Activated CD8-positive, alpha-beta T cell treated with anti-CD3 and anti-CD28 coated beads for 36 hours (primary cell): ENCODE results near the gene PLA2G4F. TPM values are rescaled to one million over a fixed set of nuclear protein-coding genes. Genes with fewer than 3 reads are reported as not detected.

Experiments
- ATAC-seq: fragments of 200-7000 bp; cut with Tn5 transposase; one replicate; pipeline ENCODE4 v1.10.0; 2021; ENCODE audit warnings: mild to moderate bottlenecking, moderate library complexity
- CTCF ChIA-PET: fragments of 350-600 bp; sonication (Branson Sonifier 250); formaldehyde crosslinking; loops from one replicate; lab custom pipeline; 2021; ENCODE audit warnings: antibody characterized with exemption; lab: Charles Lee
- POLR2A ChIA-PET: fragments of 350-600 bp; sonication (Branson Sonifier 250); formaldehyde crosslinking; loops from one replicate; lab custom pipeline; 2021; ENCODE audit warnings: antibody characterized with exemption; lab: Charles Lee
- DNase-seq: peaks from one replicate; pipeline ENCODE4 v3.0.0-alpha.2; 2020
- H3K27ac Mint-ChIP-seq: one replicate; pipeline ENCODE4 v1.8.0; 2021; ENCODE audit warnings: mild to moderate bottlenecking, mixed read lengths
- H3K27me3 Mint-ChIP-seq: one replicate; pipeline ENCODE4 v1.8.0; 2021; ENCODE audit warnings: mixed read lengths
- H3K36me3 Mint-ChIP-seq: one replicate; pipeline ENCODE4 v1.8.0; 2021; ENCODE audit warnings: low read depth, mixed read lengths
- H3K4me1 Mint-ChIP-seq: one replicate; pipeline ENCODE4 v1.8.0; 2021; ENCODE audit warnings: low read depth, mixed read lengths
- H3K4me3 Mint-ChIP-seq: one replicate; pipeline ENCODE4 v1.8.0; 2021; ENCODE audit warnings: mild to moderate bottlenecking, moderate library complexity, mixed read lengths
- H3K9me3 Mint-ChIP-seq: one replicate; pipeline ENCODE4 v1.8.0; 2021; ENCODE audit warnings: mixed read lengths
- intact Hi-C: fragments of 100-400 bp; cut with micrococcal nuclease; formaldehyde crosslinking; loops from one replicate; pipeline ENCODE4 v1.10.0; 2022
- total RNA-seq, 2 experiments: library from RNA; stranded (reverse); gene quantifications; one replicate each; pipeline ENCODE4 v1.2.3, GENCODE V29; 2021
- TF ChIP-seq, protein P1 (sequence below): fragments of 200-600 bp; IDR thresholded peaks from one replicate; pipeline ENCODE4 v1.8.0; 2022; ENCODE audit warnings: antibody characterized with exemption, mild to moderate bottlenecking

The PLA2G4F gene
- total RNA-seq, 2 experiments from 2014 or later = not detected

DNA sequence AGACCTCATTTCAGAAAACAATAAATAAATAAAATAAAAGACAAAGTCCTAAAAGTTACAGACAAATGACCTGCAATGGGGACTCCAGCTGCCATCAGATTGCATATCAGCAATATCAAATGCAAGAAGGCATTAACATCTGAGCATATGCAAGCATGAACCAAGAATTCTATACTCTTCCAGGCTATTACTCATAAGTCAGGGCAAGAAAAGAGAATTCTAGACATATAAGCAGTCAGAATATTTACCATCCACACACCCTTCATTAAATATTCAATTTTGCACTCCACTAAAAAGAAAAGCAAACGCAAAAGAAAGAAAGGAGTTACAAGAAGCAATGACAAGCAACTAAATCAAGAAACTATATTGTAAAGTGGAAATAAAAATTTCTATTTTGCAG, 21.1 kb downstream of the PLA2G4F start:
- Mint-ChIP-seq H3K4me3 (no peak overlapping the region), H3K27ac (no peak overlapping the region), H3K36me3 (no peaks in the 10 kb centered on the region), H3K4me1 (no peaks in the 10 kb centered on the region), H3K9me3 (no peaks in the 10 kb centered on the region), H3K27me3 (no peaks in the 10 kb centered on the region)
- no peak for DNase-seq
- POLR2A ChIA-PET = no interaction called here
- intact Hi-C loops = loop anchor here (10.0 kb wide), 2 partner anchors 71 to 141 kb away; no protein-coding TSS in a partner anchor
- CTCF ChIA-PET = interaction anchor here (1.2 to 2.9 kb wide), 5 partner anchors 10 to 145 kb away, joined by 3 to 20 read pairs (median 8); no protein-coding TSS in a partner anchor
- no peak for ATAC-seq
- TF ChIP-seq, protein P1, sequence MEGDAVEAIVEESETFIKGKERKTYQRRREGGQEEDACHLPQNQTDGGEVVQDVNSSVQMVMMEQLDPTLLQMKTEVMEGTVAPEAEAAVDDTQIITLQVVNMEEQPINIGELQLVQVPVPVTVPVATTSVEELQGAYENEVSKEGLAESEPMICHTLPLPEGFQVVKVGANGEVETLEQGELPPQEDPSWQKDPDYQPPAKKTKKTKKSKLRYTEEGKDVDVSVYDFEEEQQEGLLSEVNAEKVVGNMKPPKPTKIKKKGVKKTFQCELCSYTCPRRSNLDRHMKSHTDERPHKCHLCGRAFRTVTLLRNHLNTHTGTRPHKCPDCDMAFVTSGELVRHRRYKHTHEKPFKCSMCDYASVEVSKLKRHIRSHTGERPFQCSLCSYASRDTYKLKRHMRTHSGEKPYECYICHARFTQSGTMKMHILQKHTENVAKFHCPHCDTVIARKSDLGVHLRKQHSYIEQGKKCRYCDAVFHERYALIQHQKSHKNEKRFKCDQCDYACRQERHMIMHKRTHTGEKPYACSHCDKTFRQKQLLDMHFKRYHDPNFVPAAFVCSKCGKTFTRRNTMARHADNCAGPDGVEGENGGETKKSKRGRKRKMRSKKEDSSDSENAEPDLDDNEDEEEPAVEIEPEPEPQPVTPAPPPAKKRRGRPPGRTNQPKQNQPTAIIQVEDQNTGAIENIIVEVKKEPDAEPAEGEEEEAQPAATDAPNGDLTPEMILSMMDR = no peak

GRCh38 chr15:42134617-42135245, 21.7 kb downstream of the PLA2G4F start:
- no peak for ATAC-seq
- intact Hi-C loops = loop anchor here (10.0 kb wide), 2 partner anchors 70 to 140 kb away; no protein-coding TSS in a partner anchor
- no peak overlapping the region for H3K27ac Mint-ChIP-seq
- H3K36me3 Mint-ChIP-seq = no peaks in the 10 kb centered on the region
- H3K4me3 Mint-ChIP-seq = no peak overlapping the region
- CTCF ChIA-PET = interaction anchor here (0.8 to 2.9 kb wide), 10 partner anchors 10 to 145 kb away, joined by 3 to 20 read pairs (median 4); no protein-coding TSS in a partner anchor
- DNase-seq = no peak
- TF ChIP-seq, protein P1 = no peak
- POLR2A ChIA-PET = interaction anchor here (0.6 to 0.7 kb wide), 2 partner anchors 383 to 763 kb away, joined by 3 to 4 read pairs; no protein-coding TSS in a partner anchor
- H3K27me3 Mint-ChIP-seq = no peaks in the 10 kb centered on the region
- no peaks in the 10 kb centered on the region for H3K4me1 Mint-ChIP-seq
- no peaks in the 10 kb centered on the region for H3K9me3 Mint-ChIP-seq

DNA sequence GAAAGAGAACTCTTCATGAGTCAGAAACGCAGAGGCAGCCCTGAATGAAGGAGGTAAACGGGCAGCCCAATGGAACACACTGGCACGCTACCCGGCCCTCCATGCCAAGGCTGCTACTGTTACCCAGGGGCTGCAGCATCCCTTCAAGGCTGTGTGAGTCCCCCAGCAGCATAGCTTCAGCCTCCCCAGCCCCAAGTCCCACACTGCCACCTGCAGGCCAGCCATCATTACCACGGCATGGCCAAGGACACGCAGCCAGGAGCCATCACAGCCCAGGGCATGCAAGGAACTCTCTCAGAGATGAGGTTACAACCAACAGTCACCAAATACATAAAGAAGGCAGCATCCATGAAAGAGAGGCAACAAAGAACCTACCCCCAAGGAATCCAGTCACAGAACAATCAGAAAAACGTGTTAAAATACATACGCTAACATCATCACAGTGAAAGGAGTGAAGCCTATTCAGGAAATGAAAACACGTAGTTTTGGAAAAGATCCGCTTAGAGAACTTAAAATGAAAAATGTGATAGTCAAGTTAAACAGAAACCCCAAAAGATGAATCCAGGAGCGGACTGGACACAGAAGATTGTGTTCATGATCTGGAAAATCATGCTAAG, 22.4 kb downstream of the PLA2G4F start:
- no peaks in the 10 kb centered on the region for H3K4me1 Mint-ChIP-seq
- CTCF ChIA-PET = interaction anchor here (0.6 to 2.9 kb wide), 14 partner anchors 13 to 144 kb away, joined by 3 to 20 read pairs (median 4); no protein-coding TSS in a partner anchor
- POLR2A ChIA-PET = interaction anchor here (0.6 to 0.7 kb wide), 2 partner anchors 383 to 763 kb away, joined by 3 to 4 read pairs; no protein-coding TSS in a partner anchor
- no peak overlapping the region for H3K27ac Mint-ChIP-seq
- DNase-seq (peak; percentile 74), ATAC-seq (peak; percentile 91)
- intact Hi-C loops = loop anchor here (10.0 kb wide), 2 partner anchors 69 to 139 kb away; no protein-coding TSS in a partner anchor
- TF ChIP-seq, protein P1 = peak; percentile 53
- H3K27me3 Mint-ChIP-seq = no peaks in the 10 kb centered on the region
- H3K36me3 Mint-ChIP-seq = no peaks in the 10 kb centered on the region
- no peaks in the 10 kb centered on the region for H3K9me3 Mint-ChIP-seq
- H3K4me3 Mint-ChIP-seq = no peak overlapping the region

- intact Hi-C loops = loop anchor here (10.0 kb wide), 2 partner anchors 69 to 139 kb away; no protein-coding TSS in a partner anchor
- Mint-ChIP-seq H3K27me3 (no peaks in the 10 kb centered on the region), H3K4me3 (no peak overlapping the region), H3K27ac (no peak overlapping the region), H3K36me3 (no peaks in the 10 kb centered on the region), H3K4me1 (no peaks in the 10 kb centered on the region), H3K9me3 (no peaks in the 10 kb centered on the region)
- TF ChIP-seq, protein P1 = no peak
- DNase-seq (no peak), ATAC-seq (no peak)
- POLR2A ChIA-PET = no interaction called here
- CTCF ChIA-PET = interaction anchor here (0.6 to 2.9 kb wide), 8 partner anchors 13 to 143 kb away, joined by 3 to 20 read pairs (median 3); no protein-coding TSS in a partner anchor
These were observed 23.1 kb downstream of the PLA2G4F start for GRCh38 chr15:42133356-42133755.
